HG02588 (cell line): ENCODE data around the gene EFHC1.
"Not testable (repeated sequence)": the region's sequence is repeated elsewhere in the genome, so short reads cannot be mapped to it uniquely, and the experiment has no call there.

ENCODE experiments used
- ATAC-seq: cut with Tn5 transposase; IDR thresholded peaks from one replicate; pipeline ENCODE4 v1.9.1; 2021; ENCODE audit warnings: mild to moderate bottlenecking, moderate library complexity; ENCODE audit not compliant: unreplicated experiment

The EFHC1 gene, protein sequence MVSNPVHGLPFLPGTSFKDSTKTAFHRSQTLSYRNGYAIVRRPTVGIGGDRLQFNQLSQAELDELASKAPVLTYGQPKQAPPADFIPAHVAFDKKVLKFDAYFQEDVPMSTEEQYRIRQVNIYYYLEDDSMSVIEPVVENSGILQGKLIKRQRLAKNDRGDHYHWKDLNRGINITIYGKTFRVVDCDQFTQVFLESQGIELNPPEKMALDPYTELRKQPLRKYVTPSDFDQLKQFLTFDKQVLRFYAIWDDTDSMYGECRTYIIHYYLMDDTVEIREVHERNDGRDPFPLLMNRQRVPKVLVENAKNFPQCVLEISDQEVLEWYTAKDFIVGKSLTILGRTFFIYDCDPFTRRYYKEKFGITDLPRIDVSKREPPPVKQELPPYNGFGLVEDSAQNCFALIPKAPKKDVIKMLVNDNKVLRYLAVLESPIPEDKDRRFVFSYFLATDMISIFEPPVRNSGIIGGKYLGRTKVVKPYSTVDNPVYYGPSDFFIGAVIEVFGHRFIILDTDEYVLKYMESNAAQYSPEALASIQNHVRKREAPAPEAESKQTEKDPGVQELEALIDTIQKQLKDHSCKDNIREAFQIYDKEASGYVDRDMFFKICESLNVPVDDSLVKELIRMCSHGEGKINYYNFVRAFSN

DNA sequence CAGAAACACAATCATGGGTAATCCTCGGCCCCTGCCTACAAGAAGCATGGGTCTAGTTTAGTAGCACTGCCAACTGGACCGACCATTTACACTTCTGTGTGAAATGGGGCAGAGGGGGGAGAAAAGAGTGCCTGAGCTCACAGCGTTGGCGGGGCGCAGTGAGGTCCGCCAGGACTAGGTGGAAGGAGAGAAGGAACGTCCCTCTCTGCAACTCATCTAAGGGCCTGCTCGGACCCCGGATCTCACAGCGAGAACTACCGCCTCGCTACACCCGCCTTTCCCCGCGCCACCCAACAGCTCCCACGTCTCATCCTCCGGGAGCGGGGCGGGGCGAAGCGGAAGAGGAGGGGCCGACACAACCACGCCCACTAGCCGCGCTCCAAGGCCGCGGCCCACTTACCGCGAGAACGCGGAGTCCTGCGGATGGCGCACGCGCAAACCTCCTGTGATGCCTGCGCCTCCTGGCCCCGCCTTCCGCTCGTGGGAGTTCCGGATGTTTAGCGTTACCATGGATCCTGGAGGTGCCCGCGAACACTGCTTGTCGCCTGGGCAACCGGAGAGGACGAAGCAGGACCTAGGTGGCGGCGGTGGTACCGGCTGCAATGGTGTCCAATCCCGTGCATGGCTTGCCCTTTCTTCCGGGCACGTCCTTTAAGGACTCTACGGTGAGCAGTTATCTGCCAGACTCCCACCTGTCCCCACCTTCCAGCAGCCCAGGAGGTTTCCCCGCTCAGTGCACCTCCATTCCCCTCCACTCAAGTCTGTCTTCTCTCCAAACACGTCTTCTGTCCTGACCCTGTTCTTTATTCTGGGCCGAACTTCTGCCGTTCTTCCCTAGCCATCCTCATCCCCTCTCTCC lies at the start of gene EFHC1:
Gene EFHC1, plus strand, starts transcription at position 534 of the 859 bp plus-strand sequence. Its CDS starts 69 bp downstream, at position 603.
- ATAC-seq, result peak; percentile 92

DNA sequence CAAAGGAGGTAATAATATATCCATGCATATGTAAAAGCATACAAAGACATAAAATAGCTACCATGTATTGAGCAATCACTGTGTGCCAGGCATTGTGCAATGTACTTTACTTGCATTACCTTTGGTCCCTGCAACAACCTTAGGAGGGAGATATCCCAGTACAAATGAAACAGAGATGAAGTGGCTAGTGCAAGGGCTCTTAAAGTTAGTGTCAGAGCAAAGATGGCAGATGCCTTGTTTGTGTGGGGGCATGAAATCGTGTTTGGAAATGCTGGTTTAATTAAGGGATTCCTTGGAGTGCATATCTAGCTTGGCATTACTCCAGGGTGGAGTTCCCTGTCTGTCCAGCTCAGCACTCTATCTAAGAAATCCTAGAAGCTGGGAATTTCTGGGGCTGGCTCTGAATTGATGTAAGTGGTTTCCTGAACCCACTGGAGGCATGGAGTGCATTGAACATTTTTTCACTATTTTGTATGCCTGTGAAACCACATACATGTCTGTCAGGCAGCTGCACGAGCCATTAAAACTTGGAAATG lies 48.4 kb upstream of the EFHC1 start:
- ATAC-seq, result no peak

DNA sequence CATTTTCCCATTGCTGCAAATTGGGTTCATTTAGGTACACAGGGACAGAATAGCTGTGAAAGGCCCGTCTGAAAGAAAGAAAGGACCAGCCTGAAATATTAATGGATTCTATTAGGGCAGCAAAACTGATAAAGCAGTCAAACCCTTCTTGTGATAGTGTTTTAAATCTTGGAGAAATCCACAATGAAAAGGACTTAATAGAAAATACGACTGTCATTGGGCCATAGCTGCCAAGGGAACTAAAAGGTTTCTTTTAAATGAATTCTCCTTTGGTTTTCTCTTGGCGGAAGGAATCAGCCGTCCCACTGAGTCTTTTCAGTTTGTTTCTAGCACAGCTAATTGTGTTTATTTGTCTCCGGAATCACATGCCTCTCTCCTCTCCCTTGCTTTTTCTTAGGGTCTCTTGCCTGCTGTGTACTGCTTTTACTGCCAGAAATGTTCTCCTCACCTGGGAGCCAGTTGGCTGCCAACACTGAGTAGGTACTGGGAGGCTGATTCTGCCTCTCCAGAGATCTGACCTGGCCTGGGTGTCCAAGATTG lies 46.9 kb upstream of the EFHC1 start:
- ATAC-seq, result no peak

DNA sequence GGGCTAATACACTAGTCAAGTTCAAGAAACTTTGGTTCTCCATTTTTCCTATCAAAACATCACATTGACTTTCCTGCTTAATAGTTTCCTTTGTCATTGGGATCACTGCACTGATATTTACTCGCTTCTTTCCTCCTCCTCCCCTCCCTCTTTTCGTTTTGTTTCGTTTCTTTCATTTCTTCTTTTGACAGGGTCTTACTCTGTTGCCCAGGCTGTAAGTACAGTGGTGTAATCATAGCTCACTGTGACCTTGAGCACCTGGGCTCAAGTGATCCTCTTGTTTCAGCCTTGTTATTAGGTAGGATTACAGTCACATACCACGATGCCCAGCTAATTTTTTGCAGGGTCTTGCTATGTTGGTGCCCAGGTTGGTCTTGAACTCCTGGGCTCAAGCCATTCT lies 45.9 kb upstream of the EFHC1 start:
- no peak for ATAC-seq

DNA sequence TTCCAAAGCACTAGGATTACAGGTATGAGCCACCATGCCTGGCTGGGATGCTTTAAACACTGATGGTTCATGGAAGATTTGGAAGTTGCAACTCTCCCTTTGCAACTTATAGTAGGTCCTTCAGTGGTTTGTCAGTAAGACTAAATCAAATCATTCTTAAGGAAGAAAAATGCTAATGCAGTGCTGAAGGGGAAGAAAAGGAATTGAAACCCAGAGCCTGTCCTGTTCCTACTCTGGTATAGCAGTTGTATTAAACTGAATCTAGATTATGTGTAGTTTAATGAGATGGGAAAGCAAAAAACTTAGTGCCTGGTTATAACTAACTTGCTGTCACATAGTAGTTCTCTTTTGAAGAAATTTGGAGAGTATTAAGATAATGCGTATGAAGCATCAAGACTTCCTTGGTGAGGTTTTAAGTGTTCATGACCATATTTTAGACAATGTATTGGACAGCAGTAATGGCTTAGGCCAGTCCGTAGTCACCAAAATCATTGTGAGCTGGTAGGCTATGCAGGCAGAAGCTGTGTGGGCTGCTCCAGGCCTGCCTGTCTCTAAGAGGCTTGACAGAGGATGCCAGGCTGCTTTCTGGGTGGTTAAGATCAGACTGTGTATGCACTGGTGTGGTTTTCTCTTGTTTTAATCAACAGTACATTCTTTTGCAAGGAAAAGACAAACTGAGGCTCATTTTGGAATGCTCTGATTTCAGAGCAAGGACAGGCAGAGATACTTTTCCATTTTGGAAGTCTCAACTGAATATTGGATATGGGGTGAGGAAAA lies 44.2 kb upstream of the EFHC1 start:
- ATAC-seq, result no peak

DNA sequence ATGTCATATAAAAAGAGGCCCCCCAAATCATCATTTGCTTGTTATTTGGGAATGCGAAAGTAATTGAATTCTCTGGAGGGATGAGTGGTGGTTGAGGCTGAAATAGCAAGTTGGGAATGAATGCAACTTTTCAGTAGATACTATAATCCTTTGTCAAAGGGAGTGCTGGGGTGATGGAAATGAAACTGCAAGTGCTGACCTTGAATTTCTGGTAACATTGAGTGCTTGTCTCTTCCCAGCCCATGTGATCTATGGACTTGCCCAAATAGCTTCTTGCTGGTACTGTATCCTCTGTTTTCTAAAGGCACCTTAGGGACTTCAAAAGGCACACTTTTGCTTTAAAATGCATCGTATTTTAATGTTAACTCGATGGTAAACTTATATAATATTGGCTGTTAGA lies 43.4 kb upstream of the EFHC1 start:
- ATAC-seq, result no peak

DNA sequence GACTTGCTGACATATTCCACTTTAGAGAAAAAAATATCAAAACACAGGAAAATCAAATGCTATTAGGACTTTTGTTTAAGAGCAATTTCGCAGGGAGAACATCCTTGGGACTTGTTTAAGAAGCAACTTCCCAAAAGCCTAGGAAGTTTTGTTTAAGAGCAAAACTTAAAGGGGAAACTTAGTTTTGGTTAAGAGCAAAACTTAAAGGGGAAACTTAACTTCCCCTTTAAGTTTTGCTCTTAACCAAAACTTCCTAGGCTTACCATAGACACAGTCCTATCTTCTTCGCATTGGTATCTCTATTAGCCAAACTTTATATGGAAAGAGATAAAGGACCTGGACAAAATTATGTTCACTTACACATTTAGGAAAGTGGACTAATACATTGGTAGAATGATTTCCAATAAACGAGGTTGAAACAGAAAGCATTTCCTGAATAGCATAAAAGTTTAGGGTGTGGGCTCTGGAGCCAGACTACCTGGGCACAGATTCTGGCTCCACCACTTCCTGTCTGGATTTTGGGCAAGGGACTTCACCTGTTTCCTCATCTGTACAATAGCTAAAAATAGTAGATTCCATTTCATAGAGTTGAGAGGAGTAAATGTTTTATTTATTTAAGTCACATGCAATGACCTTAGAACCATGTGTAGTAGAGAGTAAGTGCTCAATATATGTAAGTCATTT lies 42.5 kb upstream of the EFHC1 start:
- no peak for ATAC-seq

DNA sequence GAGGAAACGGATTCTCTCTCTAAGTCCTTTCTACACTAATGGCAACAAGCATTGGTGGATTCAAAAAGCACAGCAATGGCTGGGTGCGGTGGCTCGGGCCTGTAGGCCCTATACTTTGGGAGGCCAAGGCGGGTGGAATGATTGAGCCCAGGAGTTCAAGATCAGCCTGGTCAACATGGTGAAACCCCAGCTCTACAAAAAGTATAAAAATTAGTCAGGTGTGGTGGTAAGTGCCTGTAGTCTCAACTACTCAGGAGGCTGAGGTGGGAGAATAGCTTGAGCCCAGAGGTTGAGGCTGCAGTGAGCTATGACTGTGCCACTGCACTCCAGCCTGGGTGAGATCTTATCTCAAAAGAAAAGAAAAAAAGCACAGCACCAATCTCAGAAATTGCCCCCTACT lies 38.9 kb upstream of the EFHC1 start:
- ATAC-seq, result no peak

DNA sequence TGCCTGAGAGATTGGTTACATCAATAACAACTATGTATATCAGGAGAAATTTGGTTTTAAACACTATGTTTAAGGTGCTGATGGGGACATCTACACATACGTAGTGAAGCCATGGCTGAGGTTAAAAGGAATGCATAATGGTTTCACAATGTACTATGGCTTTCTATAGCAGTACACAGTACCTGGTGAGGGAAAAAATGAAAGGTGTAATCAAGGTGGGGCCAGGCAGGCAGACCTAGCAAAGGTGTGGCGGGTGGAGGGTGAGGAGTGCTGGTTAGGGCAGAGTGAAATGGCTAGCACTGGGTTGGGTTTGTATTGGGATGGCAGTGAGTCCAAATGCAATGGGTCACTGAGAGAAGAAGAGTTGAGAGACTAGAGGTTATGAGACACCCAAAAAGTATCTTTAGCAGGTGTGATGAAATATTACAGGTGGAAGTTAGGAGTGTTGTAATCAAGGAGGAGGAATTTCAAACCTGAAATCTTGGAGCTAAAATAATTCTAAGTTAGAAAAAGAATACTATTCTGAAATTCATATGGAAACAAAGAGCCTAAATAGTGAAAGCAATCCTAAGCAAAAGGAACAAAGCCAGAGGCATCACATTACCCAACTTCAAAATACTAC lies 35.9 kb upstream of the EFHC1 start:
- ATAC-seq, result no peak

DNA sequence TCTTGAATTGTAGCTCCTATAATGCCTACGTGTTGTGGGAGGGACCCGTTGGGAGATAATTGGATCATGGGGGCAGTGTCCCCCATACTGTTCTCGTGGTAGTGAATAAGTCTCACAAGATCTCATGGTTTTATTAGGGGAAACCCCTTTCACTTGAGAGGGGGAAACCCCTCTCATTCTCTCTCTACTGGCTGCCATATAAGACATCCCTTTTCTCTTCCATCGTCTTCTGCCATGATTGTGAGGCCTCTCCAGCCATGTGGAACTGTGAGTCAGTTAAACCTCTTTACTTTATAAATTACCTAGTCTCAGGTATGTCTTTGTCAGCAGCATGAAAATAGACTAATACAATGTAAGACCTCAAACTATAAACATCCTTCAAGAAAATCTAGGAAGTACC lies 35.1 kb upstream of the EFHC1 start:
- no peak for ATAC-seq

DNA sequence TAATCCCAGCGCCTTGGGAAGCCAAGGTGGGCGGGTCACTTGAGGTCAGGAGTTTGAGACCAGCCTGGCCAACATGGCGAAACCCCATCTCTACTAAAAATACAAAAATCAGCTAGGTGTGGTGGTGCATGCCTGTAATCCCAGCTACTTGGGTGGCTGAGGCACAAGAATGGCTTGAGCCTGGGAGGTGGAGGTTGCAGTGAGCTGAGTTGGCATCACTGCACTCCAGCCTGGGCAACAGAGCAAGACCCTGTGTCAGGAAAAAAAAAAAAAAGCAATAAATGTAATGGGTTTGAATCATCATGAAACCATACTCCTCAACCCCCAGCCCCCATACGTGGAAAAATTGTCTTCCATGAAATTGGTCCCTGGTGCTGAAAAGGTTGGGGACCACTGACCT lies 32.0 kb upstream of the EFHC1 start:
- not testable (repeated sequence) for ATAC-seq

DNA sequence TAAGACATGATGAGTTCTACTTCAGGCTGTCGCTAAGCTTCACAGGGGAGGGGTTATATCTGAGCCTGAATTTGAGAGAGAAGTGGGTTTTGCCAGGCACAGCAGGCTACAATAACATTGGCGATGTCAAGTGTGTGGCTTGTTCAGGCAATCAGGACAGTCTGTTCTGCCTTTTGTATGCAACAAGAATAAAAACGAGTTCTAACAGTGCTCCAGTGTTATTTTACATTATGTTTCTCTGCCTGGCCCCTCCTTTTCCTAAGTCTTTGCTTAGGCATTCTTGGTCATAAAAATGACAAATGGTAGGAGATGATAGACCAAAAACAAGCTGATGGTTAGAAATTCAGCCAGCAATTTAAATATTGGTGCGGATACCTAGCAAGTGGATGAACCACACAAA lies 31.4 kb upstream of the EFHC1 start:
- ATAC-seq, result no peak

DNA sequence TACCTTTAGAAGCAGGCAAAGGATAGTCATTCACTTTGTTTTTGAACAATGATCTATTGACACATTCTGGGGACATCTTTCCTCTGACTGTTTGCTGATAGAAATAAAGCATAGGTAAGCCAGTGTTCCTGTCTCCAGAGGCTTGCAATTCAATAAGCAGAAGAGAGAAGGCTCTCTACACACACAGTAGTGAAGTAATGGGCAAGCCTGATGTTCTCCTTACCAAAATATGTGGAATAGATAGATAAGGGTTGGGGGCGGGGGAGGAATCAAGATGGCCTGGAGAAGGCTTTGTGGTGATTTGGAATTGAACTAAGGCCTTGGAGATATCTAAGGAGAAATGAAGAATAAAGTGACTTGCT lies 30.9 kb upstream of the EFHC1 start:
- no peak for ATAC-seq

DNA sequence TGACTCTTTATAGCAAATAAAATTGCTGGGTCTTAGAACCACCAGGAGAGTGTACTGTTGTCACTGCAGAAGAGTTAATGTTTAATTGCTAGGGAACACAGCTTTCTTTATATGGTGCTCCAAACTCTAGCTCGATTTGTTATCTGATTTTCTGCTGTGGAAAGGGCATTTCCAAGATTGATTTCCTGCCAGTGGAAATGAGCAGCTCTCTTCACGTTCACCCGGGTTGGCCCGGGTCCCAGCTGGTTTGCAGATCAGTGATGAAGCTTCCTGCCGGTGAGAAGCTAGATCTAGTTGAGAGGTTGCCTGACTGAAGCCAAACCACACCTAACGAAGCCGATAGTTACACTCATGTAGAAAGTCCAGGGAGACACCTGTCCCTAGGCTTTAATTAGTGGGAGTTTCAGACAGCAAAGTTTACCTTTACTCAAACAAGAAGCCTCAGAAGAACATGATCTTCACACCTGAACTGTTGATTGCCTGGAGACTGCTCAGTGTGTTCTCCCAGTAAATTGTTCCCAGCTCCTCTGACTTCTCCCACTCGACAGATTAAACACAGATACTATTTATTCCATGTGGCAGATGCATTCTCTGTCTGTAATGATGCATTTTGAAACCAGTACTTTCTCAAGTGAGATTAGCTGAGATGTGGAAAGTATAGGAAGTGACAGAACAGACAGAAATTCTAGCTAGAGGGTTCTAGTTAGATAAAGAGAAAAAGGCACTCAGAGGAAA lies 30.3 kb upstream of the EFHC1 start:
- ATAC-seq, result peak; percentile 65

DNA sequence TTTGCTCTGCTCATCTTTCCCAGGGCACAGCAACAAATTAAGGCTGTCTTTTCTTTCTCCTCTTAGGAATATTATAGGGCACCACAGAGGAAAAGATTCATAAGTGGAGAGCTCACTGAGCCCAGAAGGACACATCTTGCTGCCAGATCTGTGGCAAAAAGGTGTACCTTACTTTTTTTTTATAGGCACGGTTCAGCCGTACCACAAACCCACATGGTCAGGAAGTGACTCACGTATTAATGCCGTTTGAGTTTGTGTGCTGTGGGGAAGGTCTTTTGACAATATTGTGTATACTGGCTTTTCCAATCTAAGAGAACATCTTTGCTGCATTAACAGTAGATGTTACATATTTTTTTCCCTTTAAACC lies 29.8 kb upstream of the EFHC1 start:
- ATAC-seq, result peak; percentile 39

DNA sequence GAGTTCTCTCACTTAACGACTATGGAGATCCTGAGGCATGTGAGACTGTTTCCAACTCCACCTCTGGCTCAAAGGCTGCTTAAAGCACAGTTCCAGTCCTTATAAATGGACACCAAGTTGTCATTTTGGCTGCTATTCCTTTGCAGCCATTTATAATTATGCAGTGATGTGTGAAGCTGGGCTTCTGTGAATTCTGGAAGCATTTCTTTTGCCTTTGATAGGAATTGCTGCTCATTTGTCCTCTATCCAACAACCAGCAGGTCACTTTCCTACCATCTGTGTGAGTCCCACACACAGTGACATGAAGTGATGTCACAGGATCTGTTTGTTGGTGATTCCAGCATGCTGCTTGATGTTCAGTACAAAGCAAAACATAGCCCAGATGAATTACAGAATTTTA lies 28.5 kb upstream of the EFHC1 start:
- no peak for ATAC-seq

DNA sequence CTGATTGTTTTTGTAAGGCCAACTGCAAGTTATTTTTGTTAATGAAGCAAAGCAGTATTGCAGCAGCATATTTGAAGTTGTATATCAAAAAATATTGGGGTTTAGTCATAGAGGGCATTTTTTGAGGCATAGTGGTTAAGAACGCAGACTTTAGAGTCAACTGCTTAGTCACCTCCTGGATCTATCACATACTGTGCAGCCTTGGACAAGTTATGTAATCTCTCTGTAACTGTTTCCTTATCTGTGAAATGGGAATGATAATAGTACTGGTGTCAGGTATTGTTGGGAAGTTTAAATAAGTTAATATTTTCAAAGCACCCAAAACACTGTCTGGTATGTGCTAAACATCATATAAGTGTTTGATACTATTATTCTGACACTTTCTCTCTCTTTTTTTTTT lies 27.2 kb upstream of the EFHC1 start:
- no peak for ATAC-seq

DNA sequence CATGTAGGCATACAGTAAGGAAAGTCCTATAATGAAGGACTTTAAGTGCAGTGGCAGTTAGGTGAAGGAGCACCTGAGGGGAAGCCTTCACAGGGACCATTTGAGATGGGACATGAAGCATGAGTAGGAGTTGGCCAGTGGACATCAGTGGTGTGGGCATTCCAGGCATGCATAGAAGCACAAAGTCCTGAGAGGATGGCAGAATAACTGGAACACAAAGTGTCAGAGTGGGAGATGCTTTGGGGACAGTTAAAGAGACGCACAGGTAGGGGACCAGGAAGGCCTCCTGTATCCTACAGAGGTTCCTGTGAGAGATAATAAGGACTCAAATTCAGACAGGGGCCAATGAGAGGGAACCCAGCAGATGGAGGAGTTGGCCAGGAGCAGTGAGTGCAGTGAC lies 26.4 kb upstream of the EFHC1 start:
- no peak for ATAC-seq

DNA sequence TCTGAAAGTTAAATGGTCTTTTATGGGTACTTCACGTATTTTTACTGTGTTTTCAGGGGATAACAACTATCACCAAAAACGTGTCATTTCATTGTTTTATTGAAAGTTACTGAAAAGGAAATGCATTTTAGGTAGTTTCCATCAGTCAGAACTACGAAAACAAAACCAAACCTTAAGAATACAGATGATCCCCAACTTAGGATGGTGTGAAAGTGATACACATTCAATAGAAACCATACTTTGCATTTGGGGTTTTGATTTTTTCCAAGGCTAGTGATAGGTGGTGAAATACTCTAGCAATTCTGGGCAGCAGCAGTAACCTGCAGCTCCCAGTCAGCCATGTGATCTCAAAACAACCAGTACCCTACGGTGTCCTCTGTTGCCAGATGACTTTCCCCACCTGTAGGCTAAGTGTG lies 25.9 kb upstream of the EFHC1 start:
- peak; percentile 51 for ATAC-seq
